ENCODE data around the gene CSTF2T.

GRCh38 chr10:51706225-51706624 is 6.8 kb upstream of the CSTF2T start:
- TF ChIP-seq CTCF (conservative IDR thresholded peaks at IDR 0.05 in 1 of 2, IDR thresholded peaks at IDR 0.05 in 1 of 2; ENCODE audit: extremely low read depth in 1 of 2, insufficient read depth in 1 of 2, low read depth in 1 of 2, low read length in 2 of 2), result no peak
- TF ChIP-seq EZH2 (IDR thresholded peaks at IDR 0.05; ENCODE audit: borderline replicate concordance, low read length), result no peak
